ENCODE measurements around the gene ALDH3B2. TPM values are rescaled to one million over a fixed set of nuclear protein-coding genes. Genes with fewer than 3 reads are reported as not detected.
A peak's percentile ranks its signal among the peaks of the same experiment; 100 is the strongest.
"Not testable (repeated sequence)": the region's sequence is repeated elsewhere in the genome, so short reads cannot be mapped to it uniquely, and the experiment has no call there.

The ALDH3B2 gene
- total RNA-seq, 1 experiment from 2014 or later, result not detected

DNA sequence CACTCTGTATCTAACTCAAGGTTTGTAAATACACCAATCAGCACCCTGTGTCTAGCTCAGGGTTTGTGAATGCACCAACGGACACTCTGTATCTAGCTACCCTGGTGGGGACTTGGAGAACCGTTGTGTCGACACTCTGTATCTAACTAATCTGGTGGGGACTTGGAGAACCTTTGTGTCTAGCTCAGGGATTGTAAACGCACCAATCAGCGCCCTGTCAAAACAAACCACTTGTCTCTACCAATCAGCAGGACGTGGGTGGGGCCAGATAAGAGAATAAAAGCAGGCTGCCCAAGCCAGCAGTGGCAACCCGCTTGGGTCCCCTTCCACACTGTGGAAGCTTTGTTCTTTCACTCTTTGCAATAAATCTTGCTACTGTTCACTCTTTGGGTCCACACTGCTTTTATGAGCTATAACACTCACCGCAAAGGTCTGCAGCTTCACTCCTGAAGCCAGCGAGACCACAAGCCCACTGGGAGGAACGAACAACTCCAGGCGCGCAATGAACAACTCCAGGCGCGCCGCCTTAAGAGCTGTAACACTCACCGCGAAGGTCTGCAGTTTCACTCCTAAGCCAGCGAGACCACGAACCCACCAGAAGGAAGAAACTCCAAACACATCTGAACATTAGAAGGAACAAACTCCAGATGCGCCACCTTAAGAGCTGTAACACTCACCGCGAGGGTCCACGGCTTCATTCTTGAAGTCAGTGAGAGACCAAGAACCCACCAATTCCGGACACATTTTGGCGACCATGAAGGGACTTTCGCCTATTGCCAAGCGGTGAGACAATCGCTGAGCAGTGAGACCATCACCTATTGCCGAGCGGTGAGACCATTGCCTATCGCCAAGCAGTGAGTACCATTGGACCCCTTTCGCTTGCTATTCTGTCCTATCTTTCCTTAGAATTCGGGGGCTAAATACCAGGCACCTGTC, 54.5 kb downstream of the ALDH3B2 start:
- peaks cover 44% of the 10 kb centered on the region for H3K27me3 Mint-ChIP-seq (ENCODE audit: low read depth)
- not testable (repeated sequence) for H2BK120ac ChIP-seq (ENCODE audit: low read depth, low read length, poor library complexity, severe bottlenecking); H2AFZ ChIP-seq (ENCODE audit: low read length); H3K56ac ChIP-seq (ENCODE audit: insufficient read length, low read depth, low read length); H4K20me1 ChIP-seq (ENCODE audit: control insufficient read depth, insufficient read depth, insufficient read length); H3T11ph ChIP-seq (ENCODE audit: low read length); H2BK15ac ChIP-seq (ENCODE audit: low read depth, low read length); H4K5ac ChIP-seq (ENCODE audit: insufficient read length, low read depth, low read length); H3K4ac ChIP-seq (ENCODE audit: low read depth, low read length); H2BK20ac ChIP-seq (ENCODE audit: low read depth, low read length, poor library complexity, severe bottlenecking); H3K27ac ChIP-seq (ENCODE audit: insufficient read length, low read depth, low read length); H4K91ac ChIP-seq (ENCODE audit: insufficient read length, low read depth, low read length); H3K79me1 ChIP-seq (ENCODE audit: insufficient read depth, low read depth, low read length, poor library complexity, severe bottlenecking); H3K4me1 ChIP-seq (ENCODE audit: insufficient read depth, low read length); H3K23ac ChIP-seq (ENCODE audit: insufficient read length, low read depth, low read length); H3K27me3 ChIP-seq (ENCODE audit: insufficient read depth, low read length); H3K14ac ChIP-seq (ENCODE audit: insufficient read depth, low read length); H3K23me2 ChIP-seq (ENCODE audit: insufficient read length, low read depth, low read length, poor library complexity, severe bottlenecking); H4K8ac ChIP-seq (replicated peaks; ENCODE audit: insufficient read length, low read depth, low read length); H2AK5ac ChIP-seq (ENCODE audit: insufficient read length, low read length); H3K18ac ChIP-seq (ENCODE audit: insufficient read length, low read depth, low read length); H3K9me3 Mint-ChIP-seq; H2BK12ac ChIP-seq (ENCODE audit: insufficient read length, low read depth, low read length); H3K79me2 ChIP-seq (ENCODE audit: insufficient read depth, low read length); H3K9me3 ChIP-seq (ENCODE audit: control insufficient read depth, low read depth, low read length); H2BK5ac ChIP-seq (ENCODE audit: insufficient read length, low read length)
- Histone ChIP-seq H3K4me2 (ENCODE audit: insufficient read depth, insufficient read length, low read length) (peak overlapping the region; percentile 92), H3K9ac (ENCODE audit: extremely low read depth, insufficient read length, low read length) (peak overlapping the region; percentile 64)
- peak; percentile 94 for DNase-seq
- H3K27ac Mint-ChIP-seq, result peak overlapping the region; percentile 61 to 97 (median 94); a peak in 5 of 7 replicates
- H3K4me1 Mint-ChIP-seq, result peaks cover 50 to 59% of the 10 kb centered on the region in 2 experiments
- peak overlapping the region; percentile 88 to 93 for H3K4me3 Mint-ChIP-seq
- no CpG with 5 or more reads among the region's 33 CpGs for WGBS (ENCODE audit: extremely low coverage, insufficient read length, low lambda C conversion rate)
- peaks cover 4 to 24% (median 13%) of the 10 kb centered on the region in 3 experiments; a peak in 6 of 7 replicates for H3K36me3 Mint-ChIP-seq (ENCODE audit: insufficient read depth in 1 of 3, low read depth in 3 of 3)

DNA sequence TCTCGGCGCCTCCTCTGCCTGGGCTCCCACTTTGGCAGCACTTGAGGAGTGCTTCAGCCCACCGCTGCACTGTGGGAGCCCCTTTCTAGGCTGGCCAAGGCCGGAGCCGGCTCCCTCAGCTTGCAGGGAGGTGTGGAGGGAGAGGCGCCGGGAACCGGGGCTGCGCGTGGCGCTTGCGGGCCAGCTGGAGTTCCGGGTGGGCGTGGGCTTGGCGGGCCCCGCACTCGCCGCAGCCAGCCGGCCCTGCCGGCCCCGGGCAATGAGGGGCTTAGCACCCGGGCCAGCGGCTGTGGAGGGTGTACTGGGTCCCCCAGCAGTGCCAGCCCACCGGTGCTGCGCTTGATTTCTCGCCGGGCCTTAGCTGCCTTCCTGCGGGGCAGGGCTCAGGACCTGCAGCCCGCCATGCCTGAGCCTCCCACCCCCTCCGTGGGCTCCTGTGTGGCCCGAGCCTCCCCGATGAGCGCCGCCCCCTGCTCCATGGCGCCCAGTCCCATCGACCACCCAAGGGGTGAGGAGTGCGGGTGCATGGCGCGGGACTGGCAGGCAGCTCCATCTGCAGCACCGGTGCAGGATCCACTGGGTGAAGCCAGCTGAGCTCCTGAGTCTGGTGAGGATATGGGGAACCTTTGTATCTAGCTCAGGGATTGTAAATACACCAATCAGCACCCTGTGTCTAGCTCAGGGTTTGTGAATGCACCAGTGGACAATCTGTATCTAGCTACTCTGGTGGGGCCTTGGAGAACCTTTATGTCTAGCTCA, 55.3 kb downstream of the ALDH3B2 start:
- WGBS (ENCODE audit: extremely low coverage, insufficient read length, low lambda C conversion rate), result no CpG with 5 or more reads among the region's 40 CpGs
- not testable (repeated sequence) for H3K27ac Mint-ChIP-seq; H2BK5ac ChIP-seq (ENCODE audit: insufficient read length, low read length); H3K23ac ChIP-seq (ENCODE audit: insufficient read length, low read depth, low read length); H2BK120ac ChIP-seq (ENCODE audit: low read depth, low read length, poor library complexity, severe bottlenecking); H3K4me2 ChIP-seq (ENCODE audit: insufficient read depth, insufficient read length, low read length); H3K27me3 ChIP-seq (ENCODE audit: insufficient read depth, low read length); H3K14ac ChIP-seq (ENCODE audit: insufficient read depth, low read length); H2BK12ac ChIP-seq (ENCODE audit: insufficient read length, low read depth, low read length); H3K79me2 ChIP-seq (ENCODE audit: insufficient read depth, low read length); H3K9me3 ChIP-seq (ENCODE audit: control insufficient read depth, low read depth, low read length); H3K18ac ChIP-seq (ENCODE audit: insufficient read length, low read depth, low read length); H3K79me1 ChIP-seq (ENCODE audit: insufficient read depth, low read depth, low read length, poor library complexity, severe bottlenecking); H4K8ac ChIP-seq (replicated peaks; ENCODE audit: insufficient read length, low read depth, low read length); H3K4ac ChIP-seq (ENCODE audit: low read depth, low read length); H4K20me1 ChIP-seq (ENCODE audit: control insufficient read depth, insufficient read depth, insufficient read length); H3K23me2 ChIP-seq (ENCODE audit: insufficient read length, low read depth, low read length, poor library complexity, severe bottlenecking); H3K4me1 ChIP-seq (ENCODE audit: insufficient read depth, low read length); H3K9ac ChIP-seq (ENCODE audit: extremely low read depth, insufficient read length, low read length); H3K9me3 Mint-ChIP-seq; H3T11ph ChIP-seq (ENCODE audit: low read length); H3K27ac ChIP-seq (ENCODE audit: insufficient read length, low read depth, low read length); H2AK5ac ChIP-seq (ENCODE audit: insufficient read length, low read length); H3K56ac ChIP-seq (ENCODE audit: insufficient read length, low read depth, low read length); H2BK15ac ChIP-seq (ENCODE audit: low read depth, low read length); H2AFZ ChIP-seq (ENCODE audit: low read length); H4K91ac ChIP-seq (ENCODE audit: insufficient read length, low read depth, low read length); H2BK20ac ChIP-seq (ENCODE audit: low read depth, low read length, poor library complexity, severe bottlenecking); H4K5ac ChIP-seq (ENCODE audit: insufficient read length, low read depth, low read length)
- Mint-ChIP-seq H3K36me3 (ENCODE audit: insufficient read depth in 1 of 3, low read depth in 3 of 3) (peaks cover 4 to 21% (median 9%) of the 10 kb centered on the region in 3 experiments; a peak in 6 of 7 replicates), H3K27me3 (ENCODE audit: low read depth) (peaks cover 42% of the 10 kb centered on the region), H3K4me1 (peaks cover 51 to 66% of the 10 kb centered on the region in 2 experiments), H3K4me3 (peak overlapping the region; percentile 88 to 93; a peak in 2 of 5 replicates)
- DNase-seq, result peak; percentile 74
